T-helper 9 cell (primary cell): ENCODE measurements around the gene PEX11G.

Source experiments
- DNase-seq: peaks from one replicate; pipeline ENCODE4 v3.0.0-alpha.2; 2020

The PEX11G gene

GRCh38 chr19:7521551-7522071 is 32.8 kb upstream of the PEX11G start:
- DNase-seq: no peak

GRCh38 chr19:7520131-7521051 is 31.6 kb upstream of the PEX11G start:
- no peak for DNase-seq

GRCh38 chr19:7519361-7520130 is 30.7 kb upstream of the PEX11G start:
- DNase-seq: no peak

GRCh38 chr19:7516878-7517277 is 28.0 kb upstream of the PEX11G start:
- DNase-seq: no peak

- no peak for DNase-seq
Observed at GRCh38 chr19:7516333-7516732, 27.5 kb upstream of the PEX11G start.

GRCh38 chr19:7515645-7516151 is 26.9 kb upstream of the PEX11G start, which contains the start of gene ZNF358:
TSS of gene ZNF358 (plus strand) at chr19:7516103. CDS start at chr19:7519243, 3,140 bp downstream.
- DNase-seq: no peak

GRCh38 chr19:7515110-7515644 is 26.3 kb upstream of the PEX11G start:
- DNase-seq: no peak

GRCh38 chr19:7513809-7514642 is 25.2 kb upstream of the PEX11G start:
- DNase-seq: no peak

GRCh38 chr19:7512400-7512851 is 23.6 kb upstream of the PEX11G start:
- no peak for DNase-seq

- DNase-seq: no peak
Observed at GRCh38 chr19:7509625-7510024, 20.8 kb upstream of the PEX11G start.

- DNase-seq: no peak
Observed at GRCh38 chr19:7507884-7508283, 19.0 kb upstream of the PEX11G start.

GRCh38 chr19:7506385-7507328 is 17.8 kb upstream of the PEX11G start:
- no peak for DNase-seq

GRCh38 chr19:7505682-7506384 is 17.0 kb upstream of the PEX11G start:
- no peak for DNase-seq

GRCh38 chr19:7505288-7505681 is 16.4 kb upstream of the PEX11G start:
- no peak for DNase-seq

GRCh38 chr19:7504684-7505083 is 15.8 kb upstream of the PEX11G start:
- no peak for DNase-seq

- DNase-seq: no peak
Observed at GRCh38 chr19:7502552-7502951, 13.7 kb upstream of the PEX11G start.

- DNase-seq: no peak
Observed at GRCh38 chr19:7500811-7501450, 12.1 kb upstream of the PEX11G start.

GRCh38 chr19:7497292-7497691 is 8.5 kb upstream of the PEX11G start:
- DNase-seq: no peak

- DNase-seq: no peak
Observed at GRCh38 chr19:7494416-7495098, 5.7 kb upstream of the PEX11G start.
